Stimulated activated CD4-positive, alpha-beta T cell treated with anti-CD3 and anti-CD28 coated beads, Interleukin-2, amount 100 ng/mL, for 48 hours (primary cell): ENCODE results near the gene TP53TG3F.
"Not testable (repeated sequence)": the region's sequence is repeated elsewhere in the genome, so short reads cannot be mapped to it uniquely, and the experiment has no call there.

Source experiments
- DNase-seq, 2 donors: peaks; one replicate each; pipeline ENCODE4 v3.0.0-alpha.2; 2020

The TP53TG3F gene

GRCh38 chr16:33459312-33459711, at the start of gene TP53TG3F:
Gene TP53TG3F (plus strand): TSS chr16:33459612. CDS start chr16:33459680, 68 bp downstream.
- DNase-seq: not testable (repeated sequence)

- DNase-seq: not testable (repeated sequence)
Measured at GRCh38 chr16:33491611-33492010, 32.2 kb downstream of the TP53TG3F start.

GRCh38 chr16:33507231-33507630, 47.8 kb downstream of the TP53TG3F start:
- not testable (repeated sequence) for DNase-seq

- DNase-seq: not testable (repeated sequence)
Measured at GRCh38 chr16:33509070-33509469, 49.7 kb downstream of the TP53TG3F start.

DNA sequence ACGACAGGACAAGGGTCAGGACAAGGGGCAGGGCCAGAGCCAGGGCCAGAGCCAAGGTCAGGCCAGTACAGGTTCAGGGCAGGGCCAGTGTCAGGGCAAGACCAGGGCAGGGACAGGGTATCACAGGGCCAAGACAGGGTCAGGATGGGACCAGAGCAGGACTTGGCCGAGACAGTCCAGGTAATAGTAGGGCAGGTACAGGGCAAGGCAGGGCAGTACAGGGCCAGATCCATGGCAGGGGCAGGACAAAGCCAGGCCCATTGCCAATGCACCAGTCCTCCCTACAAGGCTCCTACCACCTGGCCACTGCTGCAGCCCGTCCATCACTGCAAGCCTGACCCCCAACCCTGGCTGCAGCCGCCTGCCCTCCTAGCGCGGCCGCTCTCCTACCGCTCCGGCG, 50.5 kb downstream of the TP53TG3F start:
- DNase-seq: not testable (repeated sequence)
